Measurements from ENCODE around the gene MICALL2.

GRCh38 chr7:1446620-1447032 is 12.6 kb downstream of the MICALL2 start:
- TF ChIP-seq CTCF (conservative IDR thresholded peaks at IDR 0.05) (no peak), ZFX (IDR thresholded peaks at IDR 0.05) (no peak)

Data from C4-2B (cell line).